Psoas muscle (tissue), 8 donors: ENCODE results near the gene SPAG5. TPM values are rescaled to one million over a fixed set of nuclear protein-coding genes. Genes with fewer than 3 reads are reported as not detected.

Source experiments
- ATAC-seq, 4 donors: fragments of 200-7000 bp; cut with Tn5 transposase; one replicate each; pipeline ENCODE4 v1.9.1; 2020; ENCODE audit warnings: moderate library complexity in 3 of 4, mild to moderate bottlenecking in 2 of 4
- DNase-seq, 2 donors: peaks; one replicate each; pipeline ENCODE4 v3.0.0-alpha.2; 2020
- H3K27ac ChIP-seq: fragments of 200-600 bp; one replicate; pipeline ENCODE4 v1.8.0; 2022
- H3K27me3 ChIP-seq, 3 donors: fragments of 200-600 bp in 1 of 3; one replicate each; pipeline versions ENCODE4 v1.6.1 to v1.8.0; 2013 to 2022; ENCODE audit warnings: low read length in 2 of 3, mild to moderate bottlenecking in 2 of 3, moderate library complexity in 1 of 3; ENCODE audit not compliant: insufficient read depth in 3 of 3
- H3K36me3 ChIP-seq, 2 donors: fragments of 200-600 bp in 1 of 2; one replicate each; pipeline versions ENCODE4 v1.6.1 to v1.8.0; 2013 to 2022; ENCODE audit warnings: low read depth in 1 of 2, mild to moderate bottlenecking in 1 of 2, moderate library complexity in 1 of 2; ENCODE audit not compliant: insufficient read depth in 1 of 2
- H3K4me1 ChIP-seq: fragments of 200-600 bp; one replicate; pipeline ENCODE4 v1.8.0; 2022
- H3K4me3 ChIP-seq: fragments of 200-600 bp; one replicate; pipeline ENCODE4 v1.8.0; 2022; ENCODE audit warnings: mild to moderate bottlenecking
- H3K9me3 ChIP-seq: fragments of 200-600 bp; one replicate; pipeline ENCODE4 v1.8.0; 2022
- WGBS, 3 donors: extraction: QIAGEN DNeasy Blood & Tissue Kit; methylation state at CpG; one replicate each; pipeline versions ENCODE4 v1.1.6 to v1.1.7; 2013; 5-methylcytosine and 5-hydroxymethylcytosine counted together
- intact Hi-C, 2 donors: fragments of 100-400 bp; cut with DNase I; formaldehyde crosslinking; loops; one replicate each; pipeline versions ENCODE4 v1.11.0 to v1.14.2; 2022
- polyA plus RNA-seq, 3 donors: library from polyadenylated mRNA; stranded (reverse); fragments of 200-250 nt; gene quantifications; one replicate each; pipeline ENCODE4 v1.2.3, GENCODE V29; 2013
- total RNA-seq, 4 donors: library from RNA; stranded (reverse); fragmentation: NEBNext Ultra II Directional in 2 of 4; extraction: Animal tissue kit (Norgen Biotek cat#: 25700) in 2 of 4; gene quantifications; one replicate each; pipeline versions ENCODE4 v1.2.1 to v1.2.4, GENCODE V29; 2021 to 2023
- TF ChIP-seq, protein P1 (sequence below): fragments of 200-600 bp; IDR thresholded peaks from one replicate; pipeline ENCODE4 v1.8.0; 2022; ENCODE audit warnings: antibody characterized with exemption
- donor health status: healthy with polysubstance abuse.
- donor health status: DM: no; HTN: no; CAD: no; lungs with moderate emphysema.
- donor health status: Bipolar disorder and iron deficiency.
- donor health status: healthy.
- donor health status: DM: yes; HTN: yes; CAD: no.
- donor health status: DM: no; HTN: no; CAD: no.
- donor health status: DM: no; HTN: no; CAD: no.
- donor health status: DM: yes; HTN: yes; CAD: no.

Gene SPAG5
- total and polyA plus RNA-seq, 7 donors = 0.15 to 2.4 (median 1.1) TPM

DNA sequence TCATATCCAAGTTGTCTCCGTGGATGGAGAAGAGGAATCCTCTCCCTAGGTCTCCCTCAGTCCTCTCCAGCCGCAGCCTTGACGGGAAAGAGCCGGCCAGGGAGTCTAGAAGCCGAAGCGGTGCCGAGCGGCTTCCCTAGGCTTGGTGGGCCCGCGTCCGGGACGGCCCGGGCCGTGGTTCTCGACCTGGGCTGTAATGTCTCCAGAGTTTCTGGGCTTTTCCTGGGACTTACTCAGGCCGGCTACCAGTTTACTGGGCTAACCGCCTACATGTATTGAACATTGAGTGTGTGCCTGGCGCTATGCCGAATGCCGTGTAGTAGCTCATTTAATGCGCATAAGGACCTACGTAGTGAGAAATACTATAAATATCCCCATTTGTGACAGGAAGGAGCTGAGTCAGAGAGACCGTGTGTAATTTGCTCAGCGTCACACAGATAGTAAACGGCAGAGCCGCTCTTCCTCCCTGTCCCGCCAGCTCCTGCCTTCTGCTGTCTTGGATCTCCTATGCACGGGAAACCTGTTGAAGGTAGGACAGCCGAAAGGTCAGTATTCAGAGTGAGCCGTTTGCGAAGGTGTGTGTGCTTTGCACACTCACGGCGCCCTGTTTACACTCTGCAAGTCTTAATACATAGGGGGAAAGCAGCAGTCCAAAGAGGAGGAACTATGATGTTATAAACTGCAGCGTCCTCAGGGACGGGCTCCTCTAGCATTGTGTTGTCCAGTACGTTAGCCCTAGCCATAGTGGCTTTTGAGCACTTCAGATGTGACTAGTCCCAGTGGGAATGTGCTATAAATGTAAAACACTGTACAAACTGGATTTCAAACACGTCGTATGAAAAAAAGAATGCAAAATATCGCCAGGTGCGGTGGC, 723 bp upstream of the SPAG5 start:
- intact Hi-C loops = loop anchor here in 1 of 2 donors (5.0 kb wide), 1 partner anchor 102 kb away; no protein-coding TSS in a partner anchor
- peak; percentile 67 to 78 (median 73) for ATAC-seq
- peak overlapping the region; percentile 81 for H3K4me3 ChIP-seq

DNA sequence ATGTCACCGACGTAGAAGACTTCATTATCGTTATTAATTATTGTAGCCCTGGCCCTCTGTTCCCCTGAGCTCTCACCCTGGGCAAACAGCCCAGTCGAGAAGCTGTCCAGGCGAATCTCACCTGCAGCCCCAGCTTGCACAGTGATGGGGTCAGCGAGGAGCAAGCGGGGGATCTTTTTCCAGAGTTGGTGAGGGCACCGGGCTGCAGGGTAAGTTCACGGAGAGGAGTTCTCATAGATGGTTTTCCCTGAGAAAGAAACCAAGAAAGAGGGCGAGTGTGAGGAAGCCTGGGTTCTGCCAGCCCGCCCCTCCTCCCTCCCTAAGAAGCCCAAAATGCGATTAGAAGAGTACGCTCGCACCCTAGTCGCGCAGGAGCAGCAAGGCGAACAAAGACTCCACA, 436 bp downstream of the SPAG5 start:
- intact Hi-C loops = loop anchor here in 1 of 2 donors (5.0 kb wide), 1 partner anchor 101 kb away; no protein-coding TSS in a partner anchor
- no peak for DNase-seq
- no peaks in the 10 kb centered on the region for H3K27me3 ChIP-seq
- H3K36me3 ChIP-seq = no peaks in the 10 kb centered on the region
- no peak overlapping the region for H3K27ac ChIP-seq
- 5 to 6% (median 5%) methylated on average over 17 of the region's 17 CpGs for WGBS, 3 donors
- ATAC-seq = no peak
- TF ChIP-seq, protein P1, sequence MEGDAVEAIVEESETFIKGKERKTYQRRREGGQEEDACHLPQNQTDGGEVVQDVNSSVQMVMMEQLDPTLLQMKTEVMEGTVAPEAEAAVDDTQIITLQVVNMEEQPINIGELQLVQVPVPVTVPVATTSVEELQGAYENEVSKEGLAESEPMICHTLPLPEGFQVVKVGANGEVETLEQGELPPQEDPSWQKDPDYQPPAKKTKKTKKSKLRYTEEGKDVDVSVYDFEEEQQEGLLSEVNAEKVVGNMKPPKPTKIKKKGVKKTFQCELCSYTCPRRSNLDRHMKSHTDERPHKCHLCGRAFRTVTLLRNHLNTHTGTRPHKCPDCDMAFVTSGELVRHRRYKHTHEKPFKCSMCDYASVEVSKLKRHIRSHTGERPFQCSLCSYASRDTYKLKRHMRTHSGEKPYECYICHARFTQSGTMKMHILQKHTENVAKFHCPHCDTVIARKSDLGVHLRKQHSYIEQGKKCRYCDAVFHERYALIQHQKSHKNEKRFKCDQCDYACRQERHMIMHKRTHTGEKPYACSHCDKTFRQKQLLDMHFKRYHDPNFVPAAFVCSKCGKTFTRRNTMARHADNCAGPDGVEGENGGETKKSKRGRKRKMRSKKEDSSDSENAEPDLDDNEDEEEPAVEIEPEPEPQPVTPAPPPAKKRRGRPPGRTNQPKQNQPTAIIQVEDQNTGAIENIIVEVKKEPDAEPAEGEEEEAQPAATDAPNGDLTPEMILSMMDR = no peak
- H3K4me3 ChIP-seq = peak overlapping the region; percentile 81
- H3K4me1 ChIP-seq = no peaks in the 10 kb centered on the region
- no peaks in the 10 kb centered on the region for H3K9me3 ChIP-seq

More for the DNA sequence above, 723 bp upstream of the SPAG5 start:
- DNase-seq = peak; percentile 66 to 73
- peak overlapping the region; percentile 87 for H3K27ac ChIP-seq
- 9 to 11% (median 11%) methylated on average over 40 of the region's 40 CpGs for WGBS, 3 donors
- no peaks in the 10 kb centered on the region for H3K27me3 ChIP-seq
- H3K4me1 ChIP-seq = no peaks in the 10 kb centered on the region
- H3K9me3 ChIP-seq = no peaks in the 10 kb centered on the region
- TF ChIP-seq, protein P1 = no peak
- no peaks in the 10 kb centered on the region for H3K36me3 ChIP-seq

DNA sequence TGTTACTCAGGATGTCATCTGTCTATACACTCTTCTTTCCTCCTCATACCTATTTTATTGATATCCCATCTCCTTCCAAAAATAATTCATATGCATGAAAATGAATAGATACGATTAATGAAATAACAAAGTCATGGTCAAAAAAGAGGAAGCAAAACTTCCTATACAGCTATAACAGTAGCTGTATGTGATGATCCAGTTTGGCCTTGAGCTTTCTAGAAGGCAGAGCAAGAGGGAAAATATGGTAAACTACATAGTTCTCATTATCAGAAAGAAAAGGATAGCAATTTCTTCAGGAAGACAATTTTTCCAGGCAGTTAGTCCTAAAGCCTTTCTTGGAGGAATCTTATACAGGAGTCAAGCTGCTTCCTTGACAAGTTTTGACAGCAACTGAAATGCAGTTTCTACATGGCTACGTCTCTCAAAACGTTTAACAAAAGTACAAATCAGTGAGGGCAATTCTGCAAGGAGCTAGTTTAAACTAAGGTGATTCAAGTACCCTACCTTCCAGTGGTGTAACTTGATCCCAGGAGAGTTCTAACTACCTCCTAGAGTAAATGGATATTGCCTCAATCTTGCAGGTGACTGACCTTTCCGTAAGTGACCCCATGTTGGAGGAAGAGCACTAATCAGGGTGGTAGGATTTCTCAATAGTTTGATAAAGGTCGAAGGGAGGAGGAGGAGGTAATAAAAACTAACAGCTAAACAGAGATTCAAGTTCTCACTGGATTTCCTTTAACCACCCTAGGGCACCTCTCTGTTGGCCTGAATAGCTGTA, 1.0 kb downstream of the SPAG5 start:
- 38 to 50% (median 39%) methylated on average over 5 of the region's 5 CpGs for WGBS, 3 donors
- Histone ChIP-seq H3K4me1 (no peaks in the 10 kb centered on the region), H3K27me3 (no peaks in the 10 kb centered on the region), H3K9me3 (no peaks in the 10 kb centered on the region), H3K36me3 (no peaks in the 10 kb centered on the region), H3K27ac (no peak overlapping the region), H3K4me3 (no peak overlapping the region)
- intact Hi-C loops = loop anchor here in 1 of 2 donors (5.0 kb wide), 1 partner anchor 100 kb away; no protein-coding TSS in a partner anchor
- DNase-seq (no peak), ATAC-seq (no peak)
- TF ChIP-seq, protein P1 = no peak

DNA sequence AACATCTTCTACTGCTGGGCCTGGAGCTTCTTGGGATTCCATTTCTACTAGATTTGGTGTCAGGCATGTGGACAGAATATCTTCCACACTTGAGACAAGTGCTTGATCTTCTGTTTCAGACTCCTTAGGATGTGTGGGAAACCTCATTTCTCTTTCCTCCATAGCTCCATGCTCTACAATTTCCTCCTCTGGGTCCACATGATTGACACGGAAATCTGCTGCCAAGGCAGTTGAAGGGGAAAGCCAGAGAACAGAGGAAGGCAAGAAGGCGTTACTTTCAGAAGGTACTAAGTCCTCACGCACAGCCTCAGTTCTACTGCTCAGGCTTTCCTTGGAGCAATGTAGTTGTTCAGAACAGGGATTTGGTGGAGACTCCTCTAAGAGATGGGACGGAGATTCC, 6.6 kb downstream of the SPAG5 start:
- ATAC-seq (no peak), DNase-seq (no peak)
- Histone ChIP-seq H3K9me3 (no peaks in the 10 kb centered on the region), H3K4me1 (no peaks in the 10 kb centered on the region), H3K27me3 (no peaks in the 10 kb centered on the region), H3K36me3 (no peaks in the 10 kb centered on the region), H3K27ac (no peak overlapping the region), H3K4me3 (no peak overlapping the region)
- intact Hi-C loops = no loop called here
- WGBS, 3 donors = 89 to 93% (median 89%) methylated on average over 4 of the region's 4 CpGs
- TF ChIP-seq, protein P1 = no peak
